Camera-type eye (tissue), 1 donor: Measurements from ENCODE around the gene KIF1B. TPM values are rescaled to one million over a fixed set of nuclear protein-coding genes. Genes with fewer than 3 reads are reported as not detected.

Experiments used
- total RNA-seq: library from RNA; depleted of rRNA; stranded (reverse); fragments of >200 nt; gene quantifications from one replicate; pipeline ENCODE4 v1.2.3, GENCODE V29; 2014

Gene KIF1B, protein sequence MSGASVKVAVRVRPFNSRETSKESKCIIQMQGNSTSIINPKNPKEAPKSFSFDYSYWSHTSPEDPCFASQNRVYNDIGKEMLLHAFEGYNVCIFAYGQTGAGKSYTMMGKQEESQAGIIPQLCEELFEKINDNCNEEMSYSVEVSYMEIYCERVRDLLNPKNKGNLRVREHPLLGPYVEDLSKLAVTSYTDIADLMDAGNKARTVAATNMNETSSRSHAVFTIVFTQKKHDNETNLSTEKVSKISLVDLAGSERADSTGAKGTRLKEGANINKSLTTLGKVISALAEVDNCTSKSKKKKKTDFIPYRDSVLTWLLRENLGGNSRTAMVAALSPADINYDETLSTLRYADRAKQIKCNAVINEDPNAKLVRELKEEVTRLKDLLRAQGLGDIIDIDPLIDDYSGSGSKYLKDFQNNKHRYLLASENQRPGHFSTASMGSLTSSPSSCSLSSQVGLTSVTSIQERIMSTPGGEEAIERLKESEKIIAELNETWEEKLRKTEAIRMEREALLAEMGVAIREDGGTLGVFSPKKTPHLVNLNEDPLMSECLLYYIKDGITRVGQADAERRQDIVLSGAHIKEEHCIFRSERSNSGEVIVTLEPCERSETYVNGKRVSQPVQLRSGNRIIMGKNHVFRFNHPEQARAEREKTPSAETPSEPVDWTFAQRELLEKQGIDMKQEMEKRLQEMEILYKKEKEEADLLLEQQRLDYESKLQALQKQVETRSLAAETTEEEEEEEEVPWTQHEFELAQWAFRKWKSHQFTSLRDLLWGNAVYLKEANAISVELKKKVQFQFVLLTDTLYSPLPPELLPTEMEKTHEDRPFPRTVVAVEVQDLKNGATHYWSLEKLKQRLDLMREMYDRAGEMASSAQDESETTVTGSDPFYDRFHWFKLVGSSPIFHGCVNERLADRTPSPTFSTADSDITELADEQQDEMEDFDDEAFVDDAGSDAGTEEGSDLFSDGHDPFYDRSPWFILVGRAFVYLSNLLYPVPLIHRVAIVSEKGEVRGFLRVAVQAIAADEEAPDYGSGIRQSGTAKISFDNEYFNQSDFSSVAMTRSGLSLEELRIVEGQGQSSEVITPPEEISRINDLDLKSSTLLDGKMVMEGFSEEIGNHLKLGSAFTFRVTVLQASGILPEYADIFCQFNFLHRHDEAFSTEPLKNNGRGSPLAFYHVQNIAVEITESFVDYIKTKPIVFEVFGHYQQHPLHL (N-terminal part only)
- total RNA-seq: 236 TPM

DNA sequence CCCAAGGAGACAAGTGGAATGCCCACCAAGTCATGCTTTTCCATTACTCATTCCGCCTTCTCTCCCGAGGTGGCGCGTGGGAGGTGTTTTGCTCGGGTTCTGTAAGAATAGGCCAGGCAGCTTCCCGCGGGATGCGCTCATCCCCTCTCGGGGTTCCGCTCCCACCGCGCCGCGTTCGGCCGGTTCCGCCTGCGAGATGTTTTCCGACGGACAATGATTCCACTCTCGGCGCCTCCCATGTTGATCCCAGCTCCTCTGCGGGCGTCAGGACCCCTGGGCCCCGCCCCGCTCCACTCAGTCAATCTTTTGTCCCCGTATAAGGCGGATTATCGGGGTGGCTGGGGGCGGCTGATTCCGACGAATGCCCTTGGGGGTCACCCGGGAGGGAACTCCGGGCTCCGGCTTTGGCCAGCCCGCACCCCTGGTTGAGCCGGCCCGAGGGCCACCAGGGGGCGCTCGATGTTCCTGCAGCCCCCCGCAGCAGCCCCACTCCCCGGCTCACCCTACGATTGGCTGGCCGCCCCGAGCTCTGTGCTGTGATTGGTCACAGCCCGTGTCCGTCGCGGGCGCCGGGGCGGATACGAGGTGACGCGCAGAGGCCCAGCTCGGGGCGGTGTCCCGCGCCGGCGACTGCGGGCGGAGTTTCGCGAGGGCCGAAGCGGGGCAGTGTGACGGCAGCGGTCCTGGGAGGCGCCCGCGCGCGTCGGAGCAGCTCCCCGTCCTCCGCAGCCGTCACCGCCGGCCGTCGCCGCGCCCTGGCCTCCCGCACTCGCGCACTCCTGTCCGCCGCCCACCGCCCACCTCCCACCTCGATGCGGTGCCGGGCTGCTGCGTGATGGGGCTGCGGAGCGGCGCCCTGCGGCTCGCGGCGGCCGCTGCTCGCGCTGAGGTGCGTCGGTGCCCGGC lies at the start of gene KIF1B:
TSS of gene KIF1B (plus strand) at position 666 of the 906 bp plus-strand sequence. CDS start 21,759 bp downstream, outside the sequence.

DNA sequence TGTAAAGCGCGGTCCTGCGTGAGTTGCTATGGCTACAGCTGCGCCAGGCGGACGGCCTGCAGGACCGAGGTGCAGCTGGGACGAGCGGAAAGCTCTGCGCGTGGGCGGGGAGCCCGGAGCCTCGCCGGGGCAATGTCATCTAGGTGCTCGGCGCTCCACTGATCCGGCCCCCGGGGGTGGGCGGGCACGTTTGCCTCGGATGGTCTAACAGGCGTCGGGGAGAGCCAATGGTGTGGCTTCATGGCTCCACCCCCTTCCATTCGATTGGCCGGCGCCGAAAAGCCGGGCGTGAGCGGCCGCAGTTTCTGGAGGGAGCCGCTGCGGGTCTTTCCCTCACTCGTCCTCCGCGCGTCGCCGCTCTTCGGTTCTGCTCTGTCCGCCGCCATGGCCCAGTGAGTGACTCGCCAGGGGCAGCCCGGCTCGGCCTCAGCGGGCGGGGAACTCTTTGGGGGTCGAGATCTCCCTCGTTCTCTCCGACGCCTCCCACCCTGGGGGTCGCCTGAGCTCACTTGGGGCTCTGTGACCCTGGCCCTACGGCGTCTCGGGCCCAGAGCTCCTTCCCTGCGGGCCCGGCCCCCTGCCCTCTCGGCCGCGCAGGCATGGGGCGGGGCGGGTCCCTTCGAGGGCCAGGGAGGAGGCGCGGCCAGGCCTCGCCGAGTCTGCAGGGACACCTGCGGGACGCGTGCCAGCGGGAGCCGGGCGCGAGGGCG lies 188.5 kb downstream of the KIF1B start, which contains the start of gene PGD:
TSS of gene PGD (plus strand) at position 331 of the 710 bp plus-strand sequence. CDS start at position 385, 54 bp downstream.

DNA sequence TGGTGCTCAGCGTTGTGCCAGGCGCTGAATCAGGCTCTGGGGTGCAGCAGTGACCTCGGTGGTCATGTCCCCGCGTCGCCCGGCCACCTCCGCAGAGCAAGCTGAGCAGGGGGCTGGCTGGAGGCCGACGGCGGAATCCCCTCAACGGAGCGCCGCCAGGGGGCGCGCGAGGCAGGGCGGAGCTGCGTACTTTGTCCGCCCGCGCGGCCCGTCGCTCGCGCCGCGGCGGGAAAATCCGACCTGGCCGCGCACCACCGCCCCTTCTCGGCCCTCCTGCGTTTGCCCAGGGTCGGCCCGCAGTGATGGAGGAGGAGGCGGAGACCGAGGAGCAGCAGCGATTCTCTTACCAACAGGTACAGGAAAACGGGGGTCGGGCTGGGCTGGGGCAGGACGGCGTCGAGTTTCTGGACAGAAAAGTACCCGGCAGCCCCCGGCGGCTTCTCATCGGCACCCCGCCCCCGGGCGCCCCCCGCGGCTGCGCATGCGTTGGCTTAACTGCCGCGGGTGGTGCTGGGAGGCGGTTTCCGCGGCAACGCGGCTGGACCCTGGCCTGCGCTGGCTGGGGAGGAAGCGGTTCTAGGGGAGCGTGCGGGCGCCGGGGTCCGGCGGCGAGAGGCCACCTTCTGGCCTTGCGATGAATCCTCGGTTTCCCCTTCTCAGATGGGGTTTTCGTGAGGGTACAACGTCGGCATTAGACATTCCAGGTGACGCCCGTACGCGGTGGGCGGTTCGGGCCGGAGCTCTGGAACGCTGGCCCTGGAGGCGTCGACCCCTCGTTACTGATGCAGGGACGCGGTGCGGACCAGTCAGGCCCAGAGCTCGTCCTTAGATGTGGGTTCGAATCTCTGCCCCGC lies 220.1 kb downstream of the KIF1B start, which contains the start of gene CENPS:
TSS of gene CENPS (plus strand) at position 218 of the 854 bp plus-strand sequence. CDS start at position 303, 85 bp downstream.

Other genes starting within 250 kb of the KIF1B start
- gene RBP7, start 213.3 kb upstream of the KIF1B start, total RNA-seq: 2.6 TPM
- 71.1 TPM for gene UBE4B, start 177.6 kb upstream of the KIF1B start, total RNA-seq
- 90.4 TPM for gene PGD, start 188.5 kb downstream of the KIF1B start, total RNA-seq
- 9.1 TPM for gene CENPS, start 219.9 kb downstream of the KIF1B start, total RNA-seq
- 0.33 TPM for gene CORT, start 239.5 kb downstream of the KIF1B start, total RNA-seq